OCI-LY7 (cell line): ENCODE data around the gene TRIM22. TPM values are rescaled to one million over a fixed set of nuclear protein-coding genes. Genes with fewer than 3 reads are reported as not detected.
"Not testable (repeated sequence)": the region's sequence is repeated elsewhere in the genome, so short reads cannot be mapped to it uniquely, and the experiment has no call there.

ENCODE experiments used
- BruUV-seq: library from RNA; stranded (reverse); fragments of 400-500 nt; replicated peaks from 2 replicates; lab custom pipeline; 2021; lab: Mats Ljungman, UMichigan
- CTCF ChIA-PET: fragments of 300-600 bp; sonication (Branson Sonifier 250); formaldehyde crosslinking; loops from one replicate; lab custom pipeline; 2022; ENCODE audit warnings: antibody characterized with exemption; ENCODE audit not compliant: unreplicated experiment; lab: Charles Lee
- POLR2A ChIA-PET: fragments of 300-600 bp; sonication (Branson Sonifier 250); formaldehyde crosslinking; loops from one replicate; lab custom pipeline; 2022; ENCODE audit warnings: antibody characterized with exemption; lab: Charles Lee
- DNase-seq: peaks from one replicate; pipeline ENCODE4 v3.0.0-alpha.2; 2015; ENCODE audit warnings: low spot score
- H2AFZ ChIP-seq: fragments of 200-600 bp; sonication (generic), shearing (Covaris generic); 2 replicates; pipeline ENCODE4 v1.6.1; 2014; ENCODE audit warnings: mild to moderate bottlenecking, antibody characterized with exemption, low read length, moderate library complexity
- H3K27ac ChIP-seq: fragments of 200-600 bp; sonication (generic); 2 replicates; pipeline ENCODE4 v1.5.1; 2014; ENCODE audit warnings: mixed run types, low read depth, mild to moderate bottlenecking, moderate library complexity, low read length, inconsistent platforms; ENCODE audit not compliant: poor library complexity, severe bottlenecking
- H3K36me3 ChIP-seq: fragments of 200-600 bp; sonication (generic); 2 replicates; pipeline ENCODE4 v1.6.1; 2014; ENCODE audit warnings: mild to moderate bottlenecking, antibody characterized with exemption, low read length, moderate library complexity, mixed read lengths; ENCODE audit not compliant: insufficient read depth
- H3K4me1 ChIP-seq: fragments of 200-600 bp; sonication (generic); 2 replicates; pipeline ENCODE4 v1.5.1; 2014; ENCODE audit warnings: mild to moderate bottlenecking, low read length; ENCODE audit not compliant: insufficient read depth, poor library complexity, severe bottlenecking
- H3K4me2 ChIP-seq: fragments of 200-600 bp; sonication (generic); 2 replicates; pipeline ENCODE4 v1.6.1; 2014; ENCODE audit warnings: mild to moderate bottlenecking, low read length
- H3K4me3 ChIP-seq: fragments of 200-600 bp; sonication (generic); 2 replicates; pipeline ENCODE4 v1.5.1; 2014; ENCODE audit warnings: mild to moderate bottlenecking, low read depth, low read length; ENCODE audit not compliant: poor library complexity, severe bottlenecking
- H3K79me2 ChIP-seq: fragments of 200-600 bp; sonication (generic); 2 replicates; pipeline ENCODE4 v1.6.1; 2016; ENCODE audit warnings: low read depth, mild to moderate bottlenecking, low read length, moderate library complexity, mixed read lengths; ENCODE audit not compliant: insufficient read depth
- H3K9me2 ChIP-seq: fragments of 200-600 bp; sonication (generic); 2 replicates; pipeline ENCODE4 v1.6.1; 2016; ENCODE audit warnings: mild to moderate bottlenecking, low read length, mixed read lengths; ENCODE audit not compliant: insufficient read depth
- H3K9me3 ChIP-seq: fragments of 200-600 bp; sonication (generic); 2 replicates; pipeline ENCODE4 v1.6.1; 2014; ENCODE audit warnings: mild to moderate bottlenecking, mixed run types, low read length, mixed read lengths
- H4K20me1 ChIP-seq: fragments of 200-600 bp; sonication (generic); 2 replicates; pipeline ENCODE4 v1.6.1; 2014; ENCODE audit warnings: mild to moderate bottlenecking, antibody characterized with exemption, low read length, moderate library complexity, mixed read lengths; ENCODE audit not compliant: insufficient read depth
- EZH2phosphoT487 ChIP-seq: fragments of 200-600 bp; sonication (generic); IDR thresholded peaks from 2 replicates; pipeline ENCODE4 v1.6.1; 2018; ENCODE audit warnings: low read depth, borderline replicate concordance, mild to moderate bottlenecking, mixed run types, antibody characterized with exemption, low read length, moderate library complexity, mixed read lengths
- intact Hi-C: fragments of 100-400 bp; cut with micrococcal nuclease; formaldehyde crosslinking; loops from one replicate; pipeline ENCODE4 v1.10.0; 2022; ENCODE audit not compliant: unreplicated experiment
- total RNA-seq, 2 experiments: library from RNA; depleted of rRNA in 1 of 2; stranded (reverse); fragments of >200 nt in 1 of 2; shearing (Covaris generic) in 1 of 2; gene quantifications; 2 replicates each; pipeline ENCODE4 v1.2.3, GENCODE V29; 2014 to 2022
- TF ChIP-seq, protein P1 (sequence below): fragments of 200-600 bp; sonication (generic); conservative IDR thresholded peaks from 2 replicates; pipeline ENCODE4 v1.5.1; 2014; ENCODE audit warnings: mild to moderate bottlenecking, antibody characterized with exemption, low read length, moderate library complexity, mixed read lengths

TRIM22 gene
- total RNA-seq, 2 experiments from 2014 or later: 28.5 to 41.6 TPM

- Histone ChIP-seq H3K27ac (no peak overlapping the region), H3K4me2 (no peak overlapping the region), H3K4me1 (no peaks in the 10 kb centered on the region), H3K9me2 (no peaks in the 10 kb centered on the region), H3K79me2 (no peaks in the 10 kb centered on the region), H4K20me1 (no peaks in the 10 kb centered on the region), H2AFZ (no peak overlapping the region), H3K4me3 (no peak overlapping the region), H3K36me3 (peaks cover 4% of the 10 kb centered on the region; the same call in 1 of the 2 replicates), H3K9me3 (no peaks in the 10 kb centered on the region)
- POLR2A ChIA-PET: interaction anchor here (0.6 kb wide), 1 partner anchor 385 kb away, joined by 3 read pairs; no protein-coding TSS in a partner anchor
- no peak for TF ChIP-seq EZH2phosphoT487
- TF ChIP-seq, protein P1, sequence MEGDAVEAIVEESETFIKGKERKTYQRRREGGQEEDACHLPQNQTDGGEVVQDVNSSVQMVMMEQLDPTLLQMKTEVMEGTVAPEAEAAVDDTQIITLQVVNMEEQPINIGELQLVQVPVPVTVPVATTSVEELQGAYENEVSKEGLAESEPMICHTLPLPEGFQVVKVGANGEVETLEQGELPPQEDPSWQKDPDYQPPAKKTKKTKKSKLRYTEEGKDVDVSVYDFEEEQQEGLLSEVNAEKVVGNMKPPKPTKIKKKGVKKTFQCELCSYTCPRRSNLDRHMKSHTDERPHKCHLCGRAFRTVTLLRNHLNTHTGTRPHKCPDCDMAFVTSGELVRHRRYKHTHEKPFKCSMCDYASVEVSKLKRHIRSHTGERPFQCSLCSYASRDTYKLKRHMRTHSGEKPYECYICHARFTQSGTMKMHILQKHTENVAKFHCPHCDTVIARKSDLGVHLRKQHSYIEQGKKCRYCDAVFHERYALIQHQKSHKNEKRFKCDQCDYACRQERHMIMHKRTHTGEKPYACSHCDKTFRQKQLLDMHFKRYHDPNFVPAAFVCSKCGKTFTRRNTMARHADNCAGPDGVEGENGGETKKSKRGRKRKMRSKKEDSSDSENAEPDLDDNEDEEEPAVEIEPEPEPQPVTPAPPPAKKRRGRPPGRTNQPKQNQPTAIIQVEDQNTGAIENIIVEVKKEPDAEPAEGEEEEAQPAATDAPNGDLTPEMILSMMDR: no peak
- intact Hi-C loops: loop anchor here (2.0 to 10.0 kb wide), 2 partner anchors 113 to 239 kb away; no protein-coding TSS in a partner anchor
- DNase-seq: no peak
- no TSS peak for BruUV-seq
- CTCF ChIA-PET: interaction anchor here (0.6 kb wide), 1 partner anchor 29 kb away, joined by 4 read pairs; no protein-coding TSS in a partner anchor
Observed at GRCh38 chr11:5713695-5714094, 24.1 kb downstream of the TRIM22 start.

DNA sequence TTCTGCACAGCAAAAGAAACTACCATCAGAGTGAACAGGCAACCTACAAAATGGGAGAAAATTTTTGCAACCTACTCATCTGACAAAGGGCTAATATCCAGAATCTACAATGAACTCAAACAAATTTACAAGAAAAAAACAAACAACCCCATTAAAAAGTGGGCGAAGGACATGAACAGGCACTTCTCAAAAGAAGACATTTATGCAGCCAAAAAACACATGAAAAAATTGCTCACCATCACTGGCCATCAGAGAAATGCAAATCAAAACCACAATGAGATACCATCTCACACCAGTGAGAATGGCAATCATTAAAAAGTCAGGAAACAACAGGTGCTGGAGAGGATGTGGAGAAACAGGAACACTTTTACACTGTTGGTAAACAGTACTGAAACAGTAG is 26.9 kb downstream of the TRIM22 start:
- H3K9me2 ChIP-seq, DNase-seq, H3K4me3 ChIP-seq, H3K36me3 ChIP-seq, H3K4me1 ChIP-seq, CTCF ChIA-PET, BruUV-seq, H3K4me2 ChIP-seq, H3K79me2 ChIP-seq, POLR2A ChIA-PET, H2AFZ ChIP-seq, H4K20me1 ChIP-seq, H3K27ac ChIP-seq, H3K9me3 ChIP-seq: not testable (repeated sequence)
- intact Hi-C loops: loop anchor here (10.0 kb wide), 1 partner anchor 242 kb away; no protein-coding TSS in a partner anchor

- Histone ChIP-seq H3K36me3 (no peaks in the 10 kb centered on the region), H3K9me2 (no peaks in the 10 kb centered on the region; the same call in 1 of the 2 replicates), H3K79me2 (no peaks in the 10 kb centered on the region), H3K27ac (no peak overlapping the region), H3K9me3 (no peaks in the 10 kb centered on the region), H3K4me2 (no peak overlapping the region), H3K4me1 (no peaks in the 10 kb centered on the region), H2AFZ (no peak overlapping the region), H4K20me1 (no peaks in the 10 kb centered on the region), H3K4me3 (no peak overlapping the region)
- ChIA-PET CTCF (no interaction called here), POLR2A (no interaction called here)
- BruUV-seq: no TSS peak
- no peak for DNase-seq
- TF ChIP-seq EZH2phosphoT487: no peak
- TF ChIP-seq, protein P1: no peak
- intact Hi-C loops: loop anchor here (10.0 kb wide), 1 partner anchor 245 kb away; no protein-coding TSS in a partner anchor
Observed at GRCh38 chr11:5719703-5720495, 30.3 kb downstream of the TRIM22 start.
